HG03139 (cell line): ENCODE measurements around the gene SPPL2C.

Source experiments
- ATAC-seq: cut with Tn5 transposase; IDR thresholded peaks from one replicate; pipeline ENCODE4 v1.9.1; 2021; ENCODE audit not compliant: unreplicated experiment

The SPPL2C gene, protein sequence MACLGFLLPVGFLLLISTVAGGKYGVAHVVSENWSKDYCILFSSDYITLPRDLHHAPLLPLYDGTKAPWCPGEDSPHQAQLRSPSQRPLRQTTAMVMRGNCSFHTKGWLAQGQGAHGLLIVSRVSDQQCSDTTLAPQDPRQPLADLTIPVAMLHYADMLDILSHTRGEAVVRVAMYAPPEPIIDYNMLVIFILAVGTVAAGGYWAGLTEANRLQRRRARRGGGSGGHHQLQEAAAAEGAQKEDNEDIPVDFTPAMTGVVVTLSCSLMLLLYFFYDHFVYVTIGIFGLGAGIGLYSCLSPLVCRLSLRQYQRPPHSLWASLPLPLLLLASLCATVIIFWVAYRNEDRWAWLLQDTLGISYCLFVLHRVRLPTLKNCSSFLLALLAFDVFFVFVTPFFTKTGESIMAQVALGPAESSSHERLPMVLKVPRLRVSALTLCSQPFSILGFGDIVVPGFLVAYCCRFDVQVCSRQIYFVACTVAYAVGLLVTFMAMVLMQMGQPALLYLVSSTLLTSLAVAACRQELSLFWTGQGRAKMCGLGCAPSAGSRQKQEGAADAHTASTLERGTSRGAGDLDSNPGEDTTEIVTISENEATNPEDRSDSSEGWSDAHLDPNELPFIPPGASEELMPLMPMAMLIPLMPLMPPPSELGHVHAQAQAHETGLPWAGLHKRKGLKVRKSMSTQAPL

DNA sequence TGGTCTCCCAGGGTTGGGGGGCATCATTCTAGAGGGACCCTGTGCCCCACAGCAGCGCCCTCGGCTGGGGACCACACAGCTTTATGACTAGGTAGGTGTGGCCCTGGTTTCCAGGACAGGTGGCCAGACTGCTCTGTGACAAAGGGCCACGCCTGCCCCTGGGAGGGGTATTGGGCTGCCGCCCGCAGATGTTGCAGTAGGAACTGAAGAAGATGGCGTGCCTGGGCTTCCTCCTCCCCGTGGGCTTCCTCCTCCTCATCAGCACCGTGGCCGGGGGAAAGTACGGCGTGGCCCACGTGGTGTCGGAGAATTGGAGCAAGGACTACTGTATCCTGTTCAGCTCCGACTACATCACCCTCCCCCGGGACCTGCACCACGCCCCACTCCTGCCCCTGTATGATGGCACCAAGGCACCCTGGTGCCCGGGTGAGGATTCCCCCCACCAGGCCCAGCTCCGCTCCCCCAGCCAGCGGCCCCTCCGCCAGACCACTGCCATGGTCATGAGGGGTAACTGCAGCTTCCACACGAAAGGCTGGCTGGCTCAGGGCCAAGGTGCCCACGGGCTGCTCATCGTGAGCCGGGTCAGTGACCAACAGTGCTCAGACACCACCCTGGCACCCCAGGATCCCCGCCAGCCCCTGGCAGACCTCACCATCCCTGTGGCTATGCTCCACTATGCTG lies at the start of gene SPPL2C:
Gene SPPL2C (plus strand): TSS at position 187 of the 681 bp plus-strand sequence. CDS start 26 bp downstream, at position 213.
- no peak for ATAC-seq

GRCh38 chr17:45800816-45801215 lies 43.9 kb upstream of the SPPL2C start:
- ATAC-seq: no peak

- ATAC-seq: no peak
These were observed 43.3 kb upstream of the SPPL2C start for GRCh38 chr17:45801421-45801820.

GRCh38 chr17:45808845-45809244 lies 35.8 kb upstream of the SPPL2C start:
- ATAC-seq: no peak

DNA sequence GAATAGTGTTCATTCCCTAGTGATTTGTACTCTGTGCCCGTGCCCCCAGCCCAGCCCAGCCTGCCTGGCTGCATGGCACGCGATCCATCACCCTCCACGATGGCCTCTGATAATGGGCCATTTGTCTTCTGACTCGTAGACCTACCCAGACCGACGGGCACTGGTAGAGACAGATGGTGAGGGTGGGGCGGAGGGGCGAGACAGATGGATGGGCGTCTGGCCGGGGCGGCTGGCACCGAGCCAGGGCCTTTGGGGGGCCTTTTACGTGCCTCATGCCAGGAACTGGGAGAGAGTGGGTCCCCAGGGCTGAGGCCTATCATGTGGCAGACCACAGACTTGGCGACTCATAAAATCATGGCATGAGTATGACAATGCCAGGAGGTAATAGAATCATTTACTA lies 35.2 kb upstream of the SPPL2C start:
- no peak for ATAC-seq

DNA sequence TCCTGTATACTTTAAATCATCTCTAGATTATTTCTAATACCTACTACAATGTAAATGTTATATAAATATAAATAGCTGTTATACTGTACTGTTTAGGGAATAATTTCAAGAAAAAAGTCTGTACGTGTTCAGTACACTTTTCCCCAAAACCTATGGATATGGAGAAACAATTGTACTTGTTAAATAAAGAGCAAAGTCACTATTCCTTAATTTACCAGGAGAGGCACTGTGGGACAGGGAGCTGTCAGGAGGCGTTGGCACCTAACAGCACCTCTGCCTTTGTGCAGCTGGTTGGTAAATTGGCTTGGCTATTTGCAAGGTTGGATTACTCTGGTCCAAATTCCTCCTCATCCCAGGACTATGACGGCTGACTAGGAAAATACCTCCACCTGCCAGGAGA lies 32.6 kb upstream of the SPPL2C start:
- ATAC-seq: no peak

DNA sequence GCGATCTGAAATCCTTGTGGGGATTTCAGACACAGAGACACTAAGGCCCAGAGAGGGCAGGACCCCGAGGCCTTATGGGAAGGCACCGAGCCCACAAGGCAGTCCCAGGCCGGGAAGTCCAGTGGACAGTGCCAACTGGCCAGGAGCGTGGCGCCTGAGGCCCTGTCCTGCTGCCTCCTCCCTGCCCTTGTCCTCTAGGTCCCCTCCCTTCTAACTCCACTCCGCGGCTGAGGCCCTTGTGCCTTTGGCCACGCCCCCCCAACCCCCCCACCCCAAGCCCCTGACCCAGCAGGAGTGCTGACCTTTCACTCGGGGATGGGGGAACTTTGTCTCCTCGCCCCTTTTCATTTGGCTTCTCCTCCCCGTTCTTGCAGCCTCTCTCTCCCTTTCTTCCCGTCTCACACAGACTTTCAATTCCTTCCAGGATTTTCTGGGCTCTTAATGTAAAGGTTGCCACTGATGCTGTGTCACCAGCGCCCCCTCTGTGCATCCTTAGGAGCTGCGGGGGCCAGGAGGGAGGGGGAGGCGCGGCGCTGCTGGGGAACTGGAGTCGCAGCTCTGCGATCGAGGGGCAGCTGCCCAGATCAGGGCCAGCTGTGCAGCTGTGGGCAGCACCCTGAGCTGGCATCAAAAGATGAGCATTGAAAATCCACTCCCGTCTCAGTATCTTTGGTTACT lies 31.5 kb upstream of the SPPL2C start:
- ATAC-seq: no peak

DNA sequence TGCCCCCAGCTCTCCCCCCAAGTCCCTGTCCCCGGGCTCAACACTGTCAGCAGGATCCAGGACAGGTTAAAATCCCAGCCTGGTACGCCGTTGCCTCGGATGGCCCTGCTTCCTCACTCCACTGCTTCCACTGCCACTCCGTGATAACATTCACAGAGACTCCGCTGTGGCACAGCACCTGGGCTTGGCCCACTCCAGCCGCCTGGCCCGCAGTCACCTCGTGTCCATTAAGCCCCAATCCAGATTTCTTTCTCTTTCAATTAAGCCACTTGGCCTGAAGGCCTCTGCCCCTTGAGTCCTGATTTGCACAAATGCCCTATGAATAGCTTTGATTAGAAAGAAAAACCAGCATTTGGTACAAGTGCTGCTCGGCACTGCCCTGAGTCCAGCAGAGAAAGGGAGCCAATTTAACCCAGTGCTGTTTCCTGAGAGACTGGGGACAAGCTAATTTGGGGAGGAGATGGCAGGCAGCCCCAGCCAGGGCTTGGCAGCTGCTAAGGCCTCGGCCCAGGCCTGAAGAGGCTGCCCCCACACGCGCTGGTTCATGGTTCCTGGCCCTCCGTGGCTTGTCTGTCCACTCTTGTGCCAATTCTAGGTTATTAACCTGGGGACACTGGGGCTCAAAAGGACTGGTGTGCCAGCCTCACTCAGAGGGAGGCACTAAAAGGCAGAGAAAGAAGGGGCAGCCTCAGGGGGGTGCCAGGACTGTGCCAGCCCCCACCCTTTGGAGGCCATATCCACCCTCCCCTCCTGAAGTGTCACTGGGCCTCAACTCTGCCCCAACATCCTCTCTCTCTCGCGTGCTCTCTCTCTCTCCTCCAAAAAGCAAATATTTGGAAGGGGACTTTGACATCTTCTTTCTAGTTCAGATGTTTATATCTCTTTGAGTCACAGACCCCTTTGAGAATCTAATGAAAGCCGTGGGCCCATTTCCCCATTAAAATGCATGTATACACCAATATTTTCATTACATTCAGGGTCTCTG lies 29.8 kb upstream of the SPPL2C start:
- no peak for ATAC-seq

DNA sequence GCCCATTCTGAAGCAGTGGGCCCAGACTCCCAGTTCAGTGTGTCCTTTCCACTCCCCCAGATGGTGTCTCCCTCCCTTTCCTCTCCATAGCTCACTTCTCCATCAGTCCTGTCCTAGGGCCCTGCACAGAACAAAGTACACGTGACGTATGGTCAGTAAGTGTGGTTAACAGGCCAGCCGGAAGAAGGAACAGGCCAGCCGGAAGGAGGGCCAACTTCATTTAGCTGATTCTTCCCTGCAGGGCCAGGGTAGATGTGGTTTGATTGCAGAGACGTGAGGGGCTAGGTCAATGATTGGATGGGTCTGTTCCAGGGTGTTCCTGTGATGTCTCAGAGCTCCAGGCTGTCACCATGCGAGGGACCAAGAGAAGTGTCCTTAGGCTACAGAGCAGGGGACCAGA lies 28.9 kb upstream of the SPPL2C start:
- no peak for ATAC-seq

DNA sequence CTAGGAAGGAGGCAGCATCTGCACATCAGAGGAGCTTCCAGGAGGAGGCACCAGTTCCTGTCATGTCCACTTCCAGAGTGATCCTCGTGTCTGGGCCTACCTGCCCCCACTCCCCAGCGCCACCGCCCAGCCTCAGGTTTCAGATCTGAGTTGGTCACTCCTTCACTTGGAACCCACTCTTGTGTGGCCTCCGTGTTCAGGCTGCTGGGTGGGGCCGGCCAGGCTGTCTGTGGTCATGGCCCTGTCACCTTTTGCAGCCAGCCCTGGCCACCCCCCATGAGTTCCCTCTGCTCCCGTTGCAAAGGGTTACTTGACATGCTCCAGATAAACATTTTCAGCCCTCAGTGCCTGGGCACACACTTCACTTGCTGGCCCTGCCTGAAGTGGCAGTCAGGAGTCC lies 26.6 kb upstream of the SPPL2C start:
- ATAC-seq: no peak

- ATAC-seq: no peak
These were observed 26.0 kb upstream of the SPPL2C start for GRCh38 chr17:45818699-45819098.

DNA sequence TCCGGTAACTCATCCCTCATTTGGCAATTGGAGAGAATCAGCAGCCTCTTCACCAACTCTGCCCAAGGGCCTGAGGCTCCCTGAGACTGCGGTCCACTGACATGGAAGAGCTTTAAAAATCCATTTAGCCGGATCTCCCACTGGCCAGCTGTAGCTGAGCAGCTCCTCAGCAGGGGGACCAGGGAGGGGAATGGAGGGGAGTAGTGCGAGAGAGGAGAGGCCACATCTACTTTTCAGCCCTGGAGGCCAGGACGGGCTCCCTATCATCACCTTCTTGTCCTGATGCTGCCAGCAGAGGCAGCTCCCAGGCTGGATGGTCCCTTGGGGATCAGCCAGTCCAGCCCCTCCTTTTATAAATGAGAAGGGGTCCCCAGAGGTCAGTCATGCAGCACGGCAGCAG lies 25.0 kb upstream of the SPPL2C start:
- ATAC-seq: no peak

- no peak for ATAC-seq
These were observed 24.5 kb upstream of the SPPL2C start for GRCh38 chr17:45820052-45820780.

DNA sequence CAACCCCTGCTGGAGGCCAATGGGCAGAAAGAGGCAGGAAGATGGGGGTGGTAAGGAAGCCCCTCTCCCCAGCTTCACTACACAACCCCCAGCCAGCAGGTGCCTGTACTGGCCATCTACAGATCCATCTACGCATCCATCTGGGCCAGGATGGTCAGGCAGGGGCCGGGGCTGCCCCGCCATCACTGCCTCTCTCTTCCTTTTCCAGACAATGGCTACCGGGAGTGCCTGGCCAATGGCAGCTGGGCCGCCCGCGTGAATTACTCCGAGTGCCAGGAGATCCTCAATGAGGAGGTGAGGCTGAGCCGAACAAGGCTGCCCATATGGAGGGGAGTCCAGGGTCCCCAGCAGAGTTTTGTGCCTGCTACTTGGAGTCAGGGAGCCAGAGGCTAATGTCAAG lies 23.5 kb upstream of the SPPL2C start:
- no peak for ATAC-seq

DNA sequence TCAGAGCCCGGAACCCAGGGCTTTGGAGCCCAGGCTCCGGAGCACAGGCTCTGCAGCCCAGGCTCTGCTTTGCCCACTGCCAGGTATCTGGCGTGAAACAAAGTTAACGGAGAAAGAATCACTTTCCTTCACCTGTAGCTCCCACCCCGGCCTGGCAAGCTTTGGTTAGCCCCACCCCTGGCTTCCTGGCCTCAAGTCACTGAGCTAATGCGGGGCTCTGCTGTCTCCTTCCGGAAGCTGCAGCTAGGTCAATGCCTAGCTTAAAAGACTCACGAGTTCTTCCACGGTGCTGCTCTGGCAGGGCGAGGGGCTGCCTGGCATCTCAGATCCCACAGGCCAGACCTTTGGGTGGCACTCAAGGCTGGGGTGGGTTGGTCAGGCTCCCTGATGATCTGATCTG lies 21.1 kb upstream of the SPPL2C start:
- ATAC-seq: no peak

DNA sequence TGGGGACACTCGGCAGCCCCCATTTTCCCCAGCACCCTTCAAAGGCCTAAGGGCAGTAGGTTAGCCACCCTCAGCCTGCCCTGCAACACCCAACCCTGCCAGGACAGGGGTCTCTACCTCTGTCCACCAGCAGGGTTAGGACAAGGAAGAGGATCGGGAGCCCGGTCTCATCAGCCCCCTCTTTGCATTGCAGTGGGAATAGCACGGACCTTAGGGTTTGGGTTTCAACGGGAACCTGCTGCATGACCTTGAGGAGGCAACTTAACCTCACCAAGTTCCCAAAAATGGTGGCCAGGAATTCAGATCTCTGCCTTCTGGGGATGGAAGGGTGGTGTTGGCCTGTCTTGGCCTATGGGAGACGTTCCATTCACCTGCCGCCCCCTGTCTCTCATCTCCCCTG lies 20.2 kb upstream of the SPPL2C start:
- no peak for ATAC-seq

DNA sequence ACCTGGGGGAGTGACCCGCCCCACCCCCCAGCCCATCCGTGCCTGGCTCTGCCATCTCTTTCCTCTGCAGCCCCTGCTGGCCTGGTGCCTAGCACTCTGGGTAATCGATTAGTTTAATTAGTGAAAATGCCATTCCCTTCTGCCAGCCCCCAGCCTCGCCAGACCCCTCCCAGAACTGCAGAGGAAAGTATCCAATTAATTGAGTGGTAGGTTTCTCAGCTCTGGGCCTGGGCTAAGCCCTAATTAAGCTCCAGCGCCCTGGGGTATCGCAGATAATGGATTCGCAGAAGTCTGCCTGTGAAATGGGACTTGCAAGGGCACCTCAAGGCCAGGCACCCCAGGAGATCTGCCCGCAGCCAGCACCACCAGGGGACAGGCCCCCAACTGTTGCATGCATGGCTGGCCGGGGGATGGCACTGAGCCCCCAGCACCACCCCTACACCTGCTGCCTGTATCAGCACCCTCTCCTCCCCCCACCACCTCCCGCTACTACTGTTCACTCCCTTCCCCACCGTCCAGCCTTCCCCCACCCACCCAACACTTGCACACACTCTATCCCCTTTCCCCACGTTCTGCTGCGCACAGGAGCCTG lies 19.7 kb upstream of the SPPL2C start:
- ATAC-seq: no peak

DNA sequence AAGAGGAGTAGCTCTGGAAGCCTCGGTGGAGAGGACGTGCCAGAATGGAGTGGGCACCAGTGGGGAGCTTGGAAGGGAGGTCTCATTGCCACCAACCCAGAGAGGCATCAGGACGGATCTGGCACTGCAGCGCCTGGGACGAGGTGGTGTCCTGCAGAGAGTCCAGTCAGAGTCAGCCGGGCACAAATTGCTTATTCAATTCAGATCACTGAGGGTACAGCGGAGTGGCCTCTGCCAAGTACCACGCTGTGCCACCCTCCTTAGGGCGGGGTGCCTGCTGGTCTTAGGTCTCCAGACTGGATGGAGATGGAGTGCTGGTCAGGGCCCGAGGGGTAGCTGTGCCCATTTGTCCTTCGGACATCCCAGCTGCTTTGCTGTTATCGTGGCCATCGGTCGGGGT lies 18.9 kb upstream of the SPPL2C start:
- no peak for ATAC-seq

- no peak for ATAC-seq
These were observed 17.6 kb upstream of the SPPL2C start for GRCh38 chr17:45826919-45827588.
